K562 (cell line): ENCODE data around the gene MSL2. TPM values are rescaled to one million over a fixed set of nuclear protein-coding genes. Genes with fewer than 3 reads are reported as not detected.
A peak's percentile ranks its signal among the peaks of the same experiment; 100 is the strongest.

Experiments
- AFF4 ChIP-seq: sonication (generic); formaldehyde crosslinking; IDR thresholded peaks from 2 replicates; pipeline ENCODE4 v1.8.0; 2023; ENCODE audit warnings: mild to moderate bottlenecking, missing genetic modification reagents
- ATF7 ChIP-seq: fragments of 450-650 bp; IDR thresholded peaks from 2 replicates; pipeline ENCODE4 v1.7.1; 2014; ENCODE audit warnings: mild to moderate bottlenecking, moderate library complexity
- FOXK1 ChIP-seq: sonication (generic); formaldehyde crosslinking; IDR thresholded peaks from 2 replicates; pipeline ENCODE4 v1.8.0; 2022; ENCODE audit warnings: missing genetic modification reagents, mild to moderate bottlenecking, borderline replicate concordance
- GTF3C2 ChIP-seq: IDR thresholded peaks from 3 replicates; pipeline ENCODE4 v1.6.1; 2011; ENCODE audit warnings: borderline replicate concordance, mild to moderate bottlenecking, moderate library complexity; ENCODE audit not compliant: insufficient read length; ENCODE audit errors: extremely low read depth
- NR2C2 ChIP-seq, 2 experiments: fragments of 200-800 bp in 1 of 2; sonication (Bioruptor generic) in 1 of 2; sonication (generic) in 1 of 2; formaldehyde crosslinking in 1 of 2; IDR thresholded peaks; 2 replicates each; pipeline versions ENCODE4 v1.6.1 to v1.8.0; 2016 to 2022; ENCODE audit warnings: mild to moderate bottlenecking in 1 of 2, missing compliant biosample characterization in 1 of 2, missing genetic modification characterization in 1 of 2, missing genetic modification reagents in 1 of 2
- RBFOX2 ChIP-seq: fragments of 200-400 bp; formaldehyde crosslinking; IDR thresholded peaks from 2 replicates; pipeline ENCODE4 v1.6.1; 2017; ENCODE audit warnings: low read depth, mild to moderate bottlenecking, low read length, moderate library complexity
- RBM39 ChIP-seq: fragments of 200-400 bp; formaldehyde crosslinking; optimal IDR thresholded peaks from 2 replicates; pipeline ENCODE3; 2018; ENCODE audit warnings: low read depth, low read length
- RREB1 ChIP-seq: fragments of 250-450 bp; sonication (Bioruptor Pico); IDR thresholded peaks from 2 replicates; pipeline ENCODE4 v1.4.0; 2020
- THAP12 ChIP-seq: fragments of 250-450 bp; sonication (Bioruptor Pico); IDR thresholded peaks from 2 replicates; pipeline ENCODE4 v1.9.0; 2021; ENCODE audit warnings: mild to moderate bottlenecking, inconsistent platforms
- ZNF232 ChIP-seq: sonication (generic); formaldehyde crosslinking; IDR thresholded peaks from 2 replicates; pipeline ENCODE4 v1.8.0; 2022; ENCODE audit warnings: mild to moderate bottlenecking, missing genetic modification reagents
- polyA plus RNA-seq, 8 experiments: library from polyadenylated mRNA; depleted of rRNA in 4 of 8; stranded (reverse) in 5 of 8; unstranded in 3 of 8; fragments of >200 nt; fragmentation: Nextera tagmentation in 2 of 8; fragmentation: Illumina TruSeq in 1 of 8; extraction: Ambion mirVana in 2 of 8; extraction: Trizol in 1 of 8; gene quantifications; 2 replicates each; pipeline versions ENCODE4 v1.2.1 to v1.2.3, GENCODE V29; 2011 to 2014; ENCODE audit warnings: inconsistent platforms in 1 of 8, missing spikeins in 1 of 8
- total RNA-seq, 7 experiments: library from RNA; depleted of rRNA in 6 of 7; stranded (reverse); fragments of >200 nt in 6 of 7; fragmentation: Illumina TruSeq in 2 of 7; extraction: Trizol in 2 of 7; gene quantifications; 2 replicates each; pipeline versions ENCODE4 v1.2.1 to v1.2.3, GENCODE V29; 2011 to 2021; ENCODE audit warnings: low replicate concordance in 1 of 7

Gene MSL2
- total and polyA plus RNA-seq, 9 of the 15 experiments (the other 6 are each of a cell fraction or from before 2014, with no cell fraction given) = 1.9 to 19.9 (median 9.1) TPM

- TF ChIP-seq AFF4 (CRISPR knock-in tag) = peak; percentile 93; the same call in 1 of the 2 replicates
- TF ChIP-seq ATF7 = peak; percentile 53; the same call in 1 of the 2 replicates
- peak; percentile 33 for TF ChIP-seq RBM39
- peak; percentile 32; the same call in 1 of the 2 replicates for TF ChIP-seq THAP12 (CRISPR knock-in tag)
- no peak for TF ChIP-seq GTF3C2
- no peak for TF ChIP-seq RREB1 (CRISPR knock-in tag)
- peak; percentile 81; the same call in 1 of the 2 replicates for TF ChIP-seq NR2C2 (CRISPR knock-in tag; IDR thresholded peaks at IDR 0.05)
- peak; percentile 84 for TF ChIP-seq NR2C2 (tag; IDR thresholded peaks at IDR 0.05)
- peak; percentile 97 for TF ChIP-seq FOXK1
- peak; percentile 95; the same call in 1 of the 2 replicates for TF ChIP-seq ZNF232
- TF ChIP-seq RBFOX2 = peak; percentile 97
Measured at GRCh38 chr3:136196401-136197158, 445 bp upstream of the MSL2 start (continued).
